ENCODE data around the gene BOD1L1. TPM values are rescaled to one million over a fixed set of nuclear protein-coding genes. Genes with fewer than 3 reads are reported as not detected.

BOD1L1 gene
- total and polyA plus RNA-seq, 2 of the 8 experiments (the other 6 are each of a cell fraction or from before 2014, with no cell fraction given): 6.8 to 39.3 TPM

- Histone ChIP-seq H3K4ac (replicated peaks; ENCODE audit: insufficient read length, low read depth, low read length) (no peak overlapping the region), H3K36me3 (ENCODE audit: control insufficient read depth in 2 of 4, insufficient read depth in 4 of 4, low read length in 3 of 4) (peaks cover 0 to 9% (median 2%) of the 10 kb centered on the region in 4 experiments; a peak in 2 of 8 replicates), H3K4me2 (ENCODE audit: insufficient read depth in 1 of 2, low read depth in 2 of 2, low read length in 2 of 2) (peak overlapping the region; percentile 61 to 69; a peak in 3 of 4 replicates), H4K20me1 (replicated peaks in 1 of 2; ENCODE audit: control insufficient read depth in 1 of 2, insufficient read depth in 2 of 2, low read length in 2 of 2) (peaks cover 9 to 12% of the 10 kb centered on the region in 2 experiments), H3K18ac (ENCODE audit: extremely low read depth, low read length) (no peak overlapping the region), H2BK5ac (ENCODE audit: low read depth, low read length) (no peak overlapping the region), H2BK12ac (ENCODE audit: low read depth, low read length) (peak overlapping the region; percentile 54; the same call in 1 of the 2 replicates), H3K27me3 (replicated peaks in 1 of 4; ENCODE audit: control insufficient read depth in 3 of 4, extremely low read depth in 1 of 4, insufficient read depth in 3 of 4, low read length in 3 of 4) (peaks cover 84 to 94% (median 89%) of the 10 kb centered on the region in 4 experiments), H2BK120ac (replicated peaks; ENCODE audit: low read depth, low read length) (no peak overlapping the region), H3K14ac (ENCODE audit: insufficient read length) (no peak overlapping the region), H2BK20ac (ENCODE audit: low read length) (no peak overlapping the region), H3K9ac (replicated peaks in 1 of 4; ENCODE audit: extremely low read depth in 1 of 4, low read depth in 3 of 4, low read length in 3 of 4) (no peak overlapping the region), H3K9me3 (ENCODE audit: insufficient read depth in 2 of 2, low read depth in 1 of 2, low read length in 1 of 2) (peaks cover 8 to 14% of the 10 kb centered on the region in 2 experiments), H3K4me1 (replicated peaks in 1 of 4; ENCODE audit: control insufficient read depth in 3 of 4, insufficient read depth in 4 of 4, low read length in 3 of 4) (peaks cover 12 to 37% (median 26%) of the 10 kb centered on the region in 4 experiments), H4K91ac (replicated peaks; ENCODE audit: insufficient read length, low read length) (no peak overlapping the region), H2AFZ (ENCODE audit: low read length) (no peak overlapping the region), H2AK5ac (ENCODE audit: low read depth, low read length) (no peak overlapping the region), H3K56ac (replicated peaks; ENCODE audit: insufficient read length, low read depth, low read length) (no peak overlapping the region), H3K27ac (ENCODE audit: low read depth, low read length) (no peak overlapping the region), H3K23ac (ENCODE audit: insufficient read length) (no peak overlapping the region), H3K23me2 (ENCODE audit: low read depth, low read length) (peaks cover 4% of the 10 kb centered on the region; the same call in 1 of the 2 replicates), H2BK15ac (ENCODE audit: low read length) (no peak overlapping the region), H3K79me1 (ENCODE audit: low read depth, low read length) (no peaks in the 10 kb centered on the region), H4K5ac (ENCODE audit: insufficient read length, low read depth, low read length) (no peak overlapping the region), H4K8ac (ENCODE audit: extremely low read depth, insufficient read depth, low read length) (no peak overlapping the region), H3K4me3 (ENCODE audit: extremely low read depth in 1 of 4, insufficient read depth in 2 of 4, low read depth in 3 of 4, low read length in 4 of 4) (peak overlapping the region in 2 of 4 experiments; percentile 6 to 48; a peak in 5 of 8 replicates), H3K79me2 (ENCODE audit: control insufficient read depth in 1 of 2, insufficient read depth in 2 of 2, low read length in 2 of 2) (no peaks in the 10 kb centered on the region)
- ChIA-PET POLR2A (ENCODE audit: partially characterized antibody) (interaction anchor here (1.3 to 5.6 kb wide), 4 partner anchors 10 to 41 kb away, joined by 4 to 37 read pairs (median 8); partner anchors contain the start of genes NKX3-2 and RAB28), CTCF (ENCODE audit: partially characterized antibody) (interaction anchor here (0.6 to 13.6 kb wide), 12 partner anchors 10 to 332 kb away, joined by 3 to 132 read pairs (median 5); partner anchors contain the start of genes NKX3-2 and RAB28)
- peak in 1 of 2 experiments; percentile 73 for DNase-seq (ENCODE audit: low read depth in 1 of 2, low spot score in 2 of 2)
- WGBS, 2 experiments (ENCODE audit: extremely low coverage in 1 of 2, insufficient coverage in 1 of 2, insufficient read length in 1 of 2, insufficient replicate concordance in 2 of 2, low coverage in 1 of 2, low lambda C conversion rate in 2 of 2, missing lambda C conversion rate in 1 of 2): 8% methylated on average over 36 of the region's 36 CpGs; no CpG with 5 or more reads in 1 of the 2 experiments
- FAIRE-seq: no peak
- TF ChIP-seq RXRA (IDR thresholded peaks at IDR 0.05; ENCODE audit: insufficient read depth, low read depth, low read length) (no peak), SUZ12 (IDR thresholded peaks at IDR 0.05; ENCODE audit: low read length) (peak; percentile 83), HDAC2 (IDR thresholded peaks at IDR 0.05; ENCODE audit: borderline replicate concordance in 1 of 2, low read depth in 2 of 2, low read length in 2 of 2) (no peak)
These were observed 102.9 kb downstream of the BOD1L1 start for GRCh38 chr4:13524504-13525243.

All from H1 (cell line).